Ishikawa (cell line): ENCODE data around the gene WFDC13.

ENCODE experiments used
- CEBPB ChIP-seq: IDR thresholded peaks from 2 replicates; pipeline ENCODE4 v1.6.1; 2012
- CREB1 ChIP-seq: IDR thresholded peaks from 2 replicates; pipeline ENCODE4 v1.6.1; 2012; ENCODE audit warnings: low read depth
- EGR1 ChIP-seq: IDR thresholded peaks from 2 replicates; pipeline ENCODE4 v1.6.1; 2012
- EP300 ChIP-seq: IDR thresholded peaks from 2 replicates; pipeline ENCODE4 v1.6.1; 2012; ENCODE audit warnings: borderline replicate concordance
- FOXM1 ChIP-seq: IDR thresholded peaks from 2 replicates; pipeline ENCODE4 v1.6.1; 2012; ENCODE audit warnings: low read depth, borderline replicate concordance
- MAX ChIP-seq: IDR thresholded peaks from 2 replicates; pipeline ENCODE4 v1.6.1; 2012
- NFIC ChIP-seq: IDR thresholded peaks from 2 replicates; pipeline ENCODE4 v1.6.1; 2012
- RAD21 ChIP-seq: IDR thresholded peaks from 2 replicates; pipeline ENCODE4 v1.6.1; 2012; ENCODE audit warnings: low read depth
- REST ChIP-seq: IDR thresholded peaks from 2 replicates; pipeline ENCODE4 v1.6.1; 2012; ENCODE audit warnings: low read depth, mild to moderate bottlenecking
- TAF1 ChIP-seq: IDR thresholded peaks from 2 replicates; pipeline ENCODE4 v1.6.1; 2012; ENCODE audit warnings: low read depth, mild to moderate bottlenecking
- TCF12 ChIP-seq: IDR thresholded peaks from 2 replicates; pipeline ENCODE4 v1.6.1; 2012; ENCODE audit warnings: low read depth
- TEAD4 ChIP-seq: IDR thresholded peaks from 2 replicates; pipeline ENCODE4 v1.6.1; 2012
- USF1 ChIP-seq: IDR thresholded peaks from 2 replicates; pipeline ENCODE4 v1.6.1; 2012
- YY1 ChIP-seq: IDR thresholded peaks from 2 replicates; pipeline ENCODE4 v1.6.1; 2012; ENCODE audit warnings: low read depth
- ZBTB7A ChIP-seq: IDR thresholded peaks from 2 replicates; pipeline ENCODE4 v1.6.1; 2012; ENCODE audit warnings: low read depth

WFDC13 gene

GRCh38 chr20:45701873-45702272 is at the start of gene WFDC13:
Gene WFDC13 (plus strand): TSS chr20:45702038. CDS start chr20:45702124, 86 bp downstream.
- TF ChIP-seq CREB1: no peak
- no peak for TF ChIP-seq FOXM1
- no peak for TF ChIP-seq NFIC
- no peak for TF ChIP-seq REST
- no peak for TF ChIP-seq YY1
- TF ChIP-seq RAD21: no peak
- no peak for TF ChIP-seq ZBTB7A
- TF ChIP-seq CEBPB: no peak
- no peak for TF ChIP-seq EGR1
- no peak for TF ChIP-seq TCF12
- no peak for TF ChIP-seq MAX
- TF ChIP-seq EP300: no peak
- TF ChIP-seq TEAD4: no peak

GRCh38 chr20:45670139-45670538 is 31.7 kb upstream of the WFDC13 start, which contains the start of gene WFDC11:
Gene WFDC11 (minus strand): TSS chr20:45670239. CDS start chr20:45650600, 19,639 bp downstream.
- no peak for TF ChIP-seq TCF12
- TF ChIP-seq USF1: no peak
- TF ChIP-seq YY1: no peak
- no peak for TF ChIP-seq REST
- TF ChIP-seq RAD21: no peak
- no peak for TF ChIP-seq EP300
- TF ChIP-seq CEBPB: no peak
- TF ChIP-seq EGR1: no peak

GRCh38 chr20:45672765-45673164 is 29.1 kb upstream of the WFDC13 start:
- TF ChIP-seq TCF12: no peak
- TF ChIP-seq YY1: no peak
- TF ChIP-seq RAD21: no peak
- no peak for TF ChIP-seq REST
- TF ChIP-seq EGR1: no peak
- no peak for TF ChIP-seq CEBPB
- no peak for TF ChIP-seq ZBTB7A
- no peak for TF ChIP-seq USF1
- TF ChIP-seq EP300: no peak
- TF ChIP-seq FOXM1: no peak
- TF ChIP-seq NFIC: no peak
- no peak for TF ChIP-seq TAF1

- TF ChIP-seq NFIC (no peak), RAD21 (no peak), TAF1 (no peak), CEBPB (no peak), YY1 (no peak), TEAD4 (no peak), MAX (no peak), USF1 (no peak), EP300 (no peak), FOXM1 (no peak), TCF12 (no peak), ZBTB7A (no peak), CREB1 (no peak), REST (no peak), EGR1 (no peak)
Observed at GRCh38 chr20:45679650-45680049, 22.2 kb upstream of the WFDC13 start.
